ENCODE data around the gene LDLRAD4. TPM values are rescaled to one million over a fixed set of nuclear protein-coding genes. Genes with fewer than 3 reads are reported as not detected.

Gene LDLRAD4
- total and polyA plus RNA-seq, 2 experiments from 2014 or later, result 0.73 to 1.9 TPM

DNA sequence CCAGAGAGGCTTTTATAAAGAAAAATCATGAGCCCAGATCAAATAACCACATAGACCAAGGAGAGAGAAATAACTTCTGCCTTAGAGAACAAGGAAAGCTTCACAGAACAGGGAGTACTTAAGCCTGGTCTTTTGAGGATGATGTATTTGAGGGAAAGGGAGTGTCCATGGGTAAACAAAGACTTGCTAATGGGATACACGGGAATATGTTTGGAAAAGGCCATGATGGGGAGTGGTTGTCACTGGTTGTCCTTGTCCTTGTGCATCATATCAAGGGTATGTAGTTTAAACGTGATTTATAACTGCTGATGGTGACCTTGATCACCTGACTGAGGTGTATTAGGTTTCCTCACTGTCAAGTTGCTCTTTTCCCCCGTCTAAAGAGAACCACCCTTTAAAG is 337.9 kb downstream of the LDLRAD4 start (continued):
- TF ChIP-seq EZH2 (IDR thresholded peaks at IDR 0.05; ENCODE audit: low read depth, unreplicated experiment), result no peak

DNA sequence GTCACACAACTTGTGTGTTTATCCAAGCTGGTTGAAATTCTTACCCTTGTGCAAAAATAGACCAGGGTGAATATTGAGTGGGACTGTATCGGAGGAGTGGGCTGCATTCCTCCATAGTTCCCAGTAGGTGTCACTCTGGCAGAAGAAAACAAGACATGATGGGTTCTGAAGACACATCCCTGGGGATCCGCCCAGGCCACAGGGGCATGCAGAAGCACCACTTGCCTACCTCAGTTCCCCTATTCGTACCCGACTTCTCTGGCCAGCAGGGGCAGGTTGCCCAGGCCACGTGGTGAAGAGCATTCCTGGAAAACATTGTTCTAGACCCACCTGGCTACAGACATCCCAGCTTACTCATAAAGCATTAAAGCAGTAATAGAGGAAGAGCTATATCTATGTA is 339.6 kb downstream of the LDLRAD4 start:
- H2AFZ ChIP-seq, result no peak overlapping the region
- TF ChIP-seq, protein P1, sequence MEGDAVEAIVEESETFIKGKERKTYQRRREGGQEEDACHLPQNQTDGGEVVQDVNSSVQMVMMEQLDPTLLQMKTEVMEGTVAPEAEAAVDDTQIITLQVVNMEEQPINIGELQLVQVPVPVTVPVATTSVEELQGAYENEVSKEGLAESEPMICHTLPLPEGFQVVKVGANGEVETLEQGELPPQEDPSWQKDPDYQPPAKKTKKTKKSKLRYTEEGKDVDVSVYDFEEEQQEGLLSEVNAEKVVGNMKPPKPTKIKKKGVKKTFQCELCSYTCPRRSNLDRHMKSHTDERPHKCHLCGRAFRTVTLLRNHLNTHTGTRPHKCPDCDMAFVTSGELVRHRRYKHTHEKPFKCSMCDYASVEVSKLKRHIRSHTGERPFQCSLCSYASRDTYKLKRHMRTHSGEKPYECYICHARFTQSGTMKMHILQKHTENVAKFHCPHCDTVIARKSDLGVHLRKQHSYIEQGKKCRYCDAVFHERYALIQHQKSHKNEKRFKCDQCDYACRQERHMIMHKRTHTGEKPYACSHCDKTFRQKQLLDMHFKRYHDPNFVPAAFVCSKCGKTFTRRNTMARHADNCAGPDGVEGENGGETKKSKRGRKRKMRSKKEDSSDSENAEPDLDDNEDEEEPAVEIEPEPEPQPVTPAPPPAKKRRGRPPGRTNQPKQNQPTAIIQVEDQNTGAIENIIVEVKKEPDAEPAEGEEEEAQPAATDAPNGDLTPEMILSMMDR (conservative IDR thresholded peaks at IDR 0.05; ENCODE audit: low read depth in 2 of 2), result peak; percentile 70 to 79
- TF ChIP-seq, protein P2, sequence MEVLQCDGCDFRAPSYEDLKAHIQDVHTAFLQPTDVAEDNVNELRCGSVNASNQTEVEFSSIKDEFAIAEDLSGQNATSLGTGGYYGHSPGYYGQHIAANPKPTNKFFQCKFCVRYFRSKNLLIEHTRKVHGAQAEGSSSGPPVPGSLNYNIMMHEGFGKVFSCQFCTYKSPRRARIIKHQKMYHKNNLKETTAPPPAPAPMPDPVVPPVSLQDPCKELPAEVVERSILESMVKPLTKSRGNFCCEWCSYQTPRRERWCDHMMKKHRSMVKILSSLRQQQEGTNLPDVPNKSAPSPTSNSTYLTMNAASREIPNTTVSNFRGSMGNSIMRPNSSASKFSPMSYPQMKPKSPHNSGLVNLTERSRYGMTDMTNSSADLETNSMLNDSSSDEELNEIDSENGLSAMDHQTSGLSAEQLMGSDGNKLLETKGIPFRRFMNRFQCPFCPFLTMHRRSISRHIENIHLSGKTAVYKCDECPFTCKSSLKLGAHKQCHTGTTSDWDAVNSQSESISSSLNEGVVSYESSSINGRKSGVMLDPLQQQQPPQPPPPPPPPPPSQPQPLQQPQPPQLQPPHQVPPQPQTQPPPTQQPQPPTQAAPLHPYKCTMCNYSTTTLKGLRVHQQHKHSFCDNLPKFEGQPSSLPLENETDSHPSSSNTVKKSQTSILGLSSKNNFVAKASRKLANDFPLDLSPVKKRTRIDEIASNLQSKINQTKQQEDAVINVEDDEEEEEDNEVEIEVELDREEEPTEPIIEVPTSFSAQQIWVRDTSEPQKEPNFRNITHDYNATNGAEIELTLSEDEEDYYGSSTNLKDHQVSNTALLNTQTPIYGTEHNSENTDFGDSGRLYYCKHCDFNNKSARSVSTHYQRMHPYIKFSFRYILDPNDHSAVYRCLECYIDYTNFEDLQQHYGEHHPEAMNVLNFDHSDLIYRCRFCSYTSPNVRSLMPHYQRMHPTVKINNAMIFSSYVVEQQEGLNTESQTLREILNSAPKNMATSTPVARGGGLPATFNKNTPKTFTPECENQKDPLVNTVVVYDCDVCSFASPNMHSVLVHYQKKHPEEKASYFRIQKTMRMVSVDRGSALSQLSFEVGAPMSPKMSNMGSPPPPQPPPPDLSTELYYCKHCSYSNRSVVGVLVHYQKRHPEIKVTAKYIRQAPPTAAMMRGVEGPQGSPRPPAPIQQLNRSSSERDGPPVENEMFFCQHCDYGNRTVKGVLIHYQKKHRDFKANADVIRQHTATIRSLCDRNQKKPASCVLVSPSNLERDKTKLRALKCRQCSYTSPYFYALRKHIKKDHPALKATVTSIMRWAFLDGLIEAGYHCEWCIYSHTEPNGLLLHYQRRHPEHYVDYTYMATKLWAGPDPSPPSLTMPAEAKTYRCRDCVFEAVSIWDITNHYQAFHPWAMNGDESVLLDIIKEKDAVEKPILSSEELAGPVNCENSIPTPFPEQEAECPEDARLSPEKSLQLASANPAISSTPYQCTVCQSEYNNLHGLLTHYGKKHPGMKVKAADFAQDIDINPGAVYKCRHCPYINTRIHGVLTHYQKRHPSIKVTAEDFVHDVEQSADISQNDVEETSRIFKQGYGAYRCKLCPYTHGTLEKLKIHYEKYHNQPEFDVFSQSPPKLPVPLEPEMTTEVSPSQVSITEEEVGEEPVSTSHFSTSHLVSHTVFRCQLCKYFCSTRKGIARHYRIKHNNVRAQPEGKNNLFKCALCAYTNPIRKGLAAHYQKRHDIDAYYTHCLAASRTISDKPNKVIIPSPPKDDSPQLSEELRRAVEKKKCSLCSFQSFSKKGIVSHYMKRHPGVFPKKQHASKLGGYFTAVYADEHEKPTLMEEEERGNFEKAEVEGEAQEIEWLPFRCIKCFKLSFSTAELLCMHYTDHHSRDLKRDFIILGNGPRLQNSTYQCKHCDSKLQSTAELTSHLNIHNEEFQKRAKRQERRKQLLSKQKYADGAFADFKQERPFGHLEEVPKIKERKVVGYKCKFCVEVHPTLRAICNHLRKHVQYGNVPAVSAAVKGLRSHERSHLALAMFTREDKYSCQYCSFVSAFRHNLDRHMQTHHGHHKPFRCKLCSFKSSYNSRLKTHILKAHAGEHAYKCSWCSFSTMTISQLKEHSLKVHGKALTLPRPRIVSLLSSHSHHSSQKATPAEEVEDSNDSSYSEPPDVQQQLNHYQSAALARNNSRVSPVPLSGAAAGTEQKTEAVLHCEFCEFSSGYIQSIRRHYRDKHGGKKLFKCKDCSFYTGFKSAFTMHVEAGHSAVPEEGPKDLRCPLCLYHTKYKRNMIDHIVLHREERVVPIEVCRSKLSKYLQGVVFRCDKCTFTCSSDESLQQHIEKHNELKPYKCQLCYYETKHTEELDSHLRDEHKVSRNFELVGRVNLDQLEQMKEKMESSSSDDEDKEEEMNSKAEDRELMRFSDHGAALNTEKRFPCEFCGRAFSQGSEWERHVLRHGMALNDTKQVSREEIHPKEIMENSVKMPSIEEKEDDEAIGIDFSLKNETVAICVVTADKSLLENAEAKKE (CRISPR knock-in tag; IDR thresholded peaks at IDR 0.05), result no peak

More for the DNA sequence above, 339.6 kb downstream of the LDLRAD4 start:
- Mint-ChIP-seq H3K9me3 (no peaks in the 10 kb centered on the region), H3K4me1 (peaks cover 6% of the 10 kb centered on the region; the same call in 2 of the 3 replicates), H3K27ac (no peak overlapping the region), H3K27me3 (ENCODE audit: insufficient read depth, low read depth, poor library complexity) (peaks cover 2% of the 10 kb centered on the region), H3K4me3 (no peak overlapping the region), H3K36me3 (ENCODE audit: low read depth) (no peaks in the 10 kb centered on the region)
- H3K4me3 ChIP-seq, result no peak overlapping the region
- H3K36me3 ChIP-seq (ENCODE audit: insufficient read depth), result no peaks in the 10 kb centered on the region
- no peaks in the 10 kb centered on the region for H4K20me1 ChIP-seq (replicated peaks; ENCODE audit: insufficient read depth)
- no peaks in the 10 kb centered on the region; the same call in 1 of the 2 replicates for H3K4me1 ChIP-seq (ENCODE audit: insufficient read depth)
- no peak overlapping the region for H3K27ac ChIP-seq (ENCODE audit: low read depth)
- H3K9me2 ChIP-seq (ENCODE audit: insufficient read depth), result no peaks in the 10 kb centered on the region
- H3K4me2 ChIP-seq, result no peak overlapping the region
- H3K27me3 ChIP-seq (ENCODE audit: insufficient read depth), result no peaks in the 10 kb centered on the region
- DNase-seq (ENCODE audit: low spot score), result peak; percentile 73
- no peaks in the 10 kb centered on the region for H3K79me2 ChIP-seq (replicated peaks; ENCODE audit: insufficient read depth)
- H3F3A ChIP-seq (replicated peaks; ENCODE audit: low read depth), result no peaks in the 10 kb centered on the region
- peak; percentile 98 for ATAC-seq

All from GM23338 (cell line).